GM19025 (cell line): ENCODE results near the gene MDM2.
A peak's percentile ranks its signal among the peaks of the same experiment; 100 is the strongest.

Source experiments
- ATAC-seq: cut with Tn5 transposase; IDR thresholded peaks from one replicate; pipeline ENCODE4 v1.9.1; 2021; ENCODE audit warnings: mild to moderate bottlenecking, low read depth, moderate library complexity; ENCODE audit not compliant: unreplicated experiment

MDM2 gene

GRCh38 chr12:68896881-68897540 is 89.0 kb downstream of the MDM2 start:
- ATAC-seq: peak; percentile 49

DNA sequence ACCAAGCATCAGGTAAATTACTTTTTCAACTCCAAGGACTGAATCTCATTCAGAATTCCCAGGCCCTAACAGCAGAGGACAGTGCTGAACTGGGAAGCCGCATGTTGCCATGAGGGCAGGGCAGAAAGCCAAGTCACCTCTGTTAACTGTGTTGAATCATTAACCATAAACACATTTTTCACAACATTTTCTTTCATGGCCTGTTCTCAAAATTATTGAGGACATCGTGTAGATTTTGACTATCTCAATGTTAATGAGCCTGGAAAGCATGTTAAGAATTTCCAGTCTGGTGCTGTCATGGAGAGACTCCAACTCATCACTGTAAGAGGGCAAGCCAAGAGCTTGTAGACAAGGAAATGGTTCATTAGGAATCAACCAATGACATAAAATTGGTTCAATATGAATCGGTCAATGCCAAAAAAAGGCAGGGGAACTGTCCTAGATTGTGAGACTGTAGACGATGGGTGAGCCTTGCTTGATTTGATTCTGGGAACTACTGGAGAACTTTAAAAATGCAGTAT is 91.3 kb downstream of the MDM2 start:
- ATAC-seq: no peak

GRCh38 chr12:68900241-68900640 is 92.3 kb downstream of the MDM2 start:
- ATAC-seq: no peak
